HepG2 (cell line): Measurements from ENCODE around the gene PPP1R12B. TPM values are rescaled to one million over a fixed set of nuclear protein-coding genes. Genes with fewer than 3 reads are reported as not detected.
A peak's percentile ranks its signal among the peaks of the same experiment; 100 is the strongest.
"Not testable (repeated sequence)": the region's sequence is repeated elsewhere in the genome, so short reads cannot be mapped to it uniquely, and the experiment has no call there.

Experiments
- ATAC-seq: fragments of 200-7000 bp; cut with Tn5 transposase; 3 replicates; pipeline ENCODE4 v1.9.1; 2020; ENCODE audit warnings: mild to moderate bottlenecking, moderate library complexity
- BruUV-seq: library from RNA; stranded (reverse); fragments of 400-500 nt; replicated peaks from 2 replicates; lab custom pipeline; 2021; lab: Mats Ljungman, UMichigan
- CTCF ChIA-PET: fragments of 300-600 bp; formaldehyde crosslinking; extraction: SDS; loops from one replicate; lab custom pipeline; 2021; ENCODE audit warnings: low total read pairs, inconsistent platforms, low intra/inter-chr PET ratio; lab: Yijun Ruan, JAX
- POLR2A ChIA-PET: fragments of 350-600 bp; sonication (Branson Sonifier 250); formaldehyde crosslinking; loops from one replicate; lab custom pipeline; 2020; ENCODE audit warnings: antibody characterized with exemption, inconsistent platforms; lab: Yijun Ruan, JAX
- DNase-seq: peaks from one replicate; pipeline ENCODE4 v3.0.0-alpha.2; 2015; ENCODE audit warnings: low spot score
- FAIRE-seq: peaks from 3 replicates; lab custom pipeline; 2011; peaks lifted over from hg19 to GRCh38; lab: Jason Lieb, UNC
- H2AFZ ChIP-seq: one replicate; pipeline ENCODE4 v1.6.1; 2011; ENCODE audit warnings: low read length, inconsistent platforms
- H3K27ac ChIP-seq: fragments of 300-600 bp; 3 replicates; pipeline ENCODE4 v1.8.0; 2011; ENCODE audit warnings: mixed run types, mild to moderate bottlenecking, mixed read lengths, low read length, inconsistent platforms; ENCODE audit not compliant: insufficient read depth; ENCODE audit errors: extremely low read length
- H3K27me3 ChIP-seq, 2 experiments: fragments of 200-600 bp in 1 of 2; 2 replicates in 1 of 2; 3 replicates in 1 of 2; pipeline versions ENCODE4 v1.6.0 to v1.8.0; 2011; ENCODE audit warnings: low read length in 2 of 2, mild to moderate bottlenecking in 2 of 2, moderate library complexity in 2 of 2, inconsistent platforms in 1 of 2; ENCODE audit not compliant: insufficient read depth in 2 of 2, control insufficient read depth in 1 of 2
- H3K36me3 ChIP-seq, 2 experiments: fragments of 200-600 bp in 1 of 2; replicated peaks in 1 of 2; 2 replicates in 1 of 2; 3 replicates in 1 of 2; pipeline versions ENCODE4 v1.5.1 to v1.8.0; 2011; ENCODE audit warnings: low read length in 2 of 2, inconsistent platforms in 1 of 2; ENCODE audit not compliant: insufficient read depth in 2 of 2, control insufficient read depth in 1 of 2
- H3K4me1 ChIP-seq: 2 replicates; pipeline ENCODE4 v1.5.1; 2012; ENCODE audit warnings: low read length, inconsistent platforms; ENCODE audit not compliant: insufficient read depth
- H3K4me2 ChIP-seq: 2 replicates; pipeline ENCODE4 v1.6.0; 2011; ENCODE audit warnings: low read depth, low read length, inconsistent platforms
- H3K4me3 ChIP-seq, 3 experiments: fragments of 200-600 bp in 1 of 3; sonication (generic), shearing (Covaris generic) in 1 of 3; replicated peaks in 1 of 3; 2 replicates each; pipeline ENCODE4 v1.5.1; 2011 to 2016; ENCODE audit warnings: low read length in 3 of 3, inconsistent platforms in 2 of 3, low read depth in 2 of 3, mild to moderate bottlenecking in 2 of 3, control low read depth in 1 of 3, mixed read lengths in 1 of 3; ENCODE audit not compliant: insufficient read depth in 1 of 3
- H3K79me2 ChIP-seq: one replicate; pipeline ENCODE4 v1.6.1; 2011; ENCODE audit warnings: low read length, inconsistent platforms; ENCODE audit not compliant: insufficient read depth
- H3K9ac ChIP-seq: 2 replicates; pipeline ENCODE4 v1.6.0; 2011; ENCODE audit warnings: mild to moderate bottlenecking, low read depth, low read length, inconsistent platforms; ENCODE audit not compliant: insufficient read depth
- H3K9me3 ChIP-seq: 2 replicates; pipeline ENCODE4 v1.5.1; 2012; ENCODE audit warnings: mild to moderate bottlenecking, low read length
- H4K20me1 ChIP-seq: 2 replicates; pipeline ENCODE4 v1.6.0; 2011; ENCODE audit warnings: inconsistent platforms, mild to moderate bottlenecking, low read length, moderate library complexity; ENCODE audit not compliant: insufficient read depth
- ATF6 ChIP-seq: sonication (generic); formaldehyde crosslinking; conservative IDR thresholded peaks from 2 replicates; pipeline ENCODE4 v1.4.0; 2020; ENCODE audit warnings: missing genetic modification reagents
- PPARG ChIP-seq: conservative IDR thresholded peaks from 2 replicates; pipeline ENCODE4 v1.6.1; 2016; ENCODE audit warnings: missing biosample characterization, missing genetic modification reagents
- TBL1XR1 ChIP-seq: fragments of 150-350 bp; IDR thresholded peaks from 2 replicates; pipeline ENCODE4 v1.6.1; 2014; ENCODE audit warnings: borderline replicate concordance, low read length; ENCODE audit not compliant: partially characterized antibody
- ZMYM3 ChIP-seq: sonication (generic); formaldehyde crosslinking; IDR thresholded peaks from 2 replicates; pipeline ENCODE4 v1.5.1; 2020; ENCODE audit warnings: mild to moderate bottlenecking, missing genetic modification reagents
- WGBS: methylation state at CpG from one replicate; pipeline ENCODE4 v1.1.6; 2017; ENCODE audit warnings: low lambda C conversion rate; 5-methylcytosine and 5-hydroxymethylcytosine counted together
- in situ Hi-C: cut with HindIII; loops from 2 replicates; pipeline ENCODE4 v1.10.0; 2017; ENCODE audit warnings: low pct_unique_long_range_greater_than_20kb; ENCODE audit not compliant: extremely low pct_ligation_motif_present
- intact Hi-C: fragments of 100-400 bp; cut with micrococcal nuclease; formaldehyde crosslinking; loops from one replicate; pipeline ENCODE4 v1.10.0; 2022; ENCODE audit not compliant: unreplicated experiment
- polyA plus RNA-seq, 8 experiments: library from polyadenylated mRNA; depleted of rRNA in 3 of 8; stranded (reverse) in 7 of 8; unstranded in 1 of 8; fragments of >200 nt; fragmentation: Illumina TruSeq in 4 of 8; extraction: Trizol in 4 of 8; gene quantifications; 2 replicates each; pipeline versions ENCODE4 v1.2.1 to v1.2.3, GENCODE V29; 2011 to 2016; ENCODE audit warnings: low read depth in 4 of 8, missing spikeins in 1 of 8, mixed read lengths in 1 of 8; ENCODE audit not compliant: insufficient read depth in 1 of 8
- total RNA-seq, 5 experiments: library from RNA; depleted of rRNA; stranded (reverse); fragments of >200 nt; fragmentation: Illumina TruSeq; extraction: Trizol; gene quantifications; 2 replicates each; pipeline ENCODE4 v1.2.3, GENCODE V29; 2016; ENCODE audit warnings: low read depth in 1 of 5
- TF ChIP-seq, protein P1 (sequence below): sonication (generic); formaldehyde crosslinking; IDR thresholded peaks from 2 replicates; pipeline ENCODE4 v1.4.0; 2020; ENCODE audit warnings: missing genetic modification reagents

PPP1R12B gene
- total and polyA plus RNA-seq, 2 of the 13 experiments (the other 11 are each of a cell fraction or from before 2014, with no cell fraction given) = 12.0 to 13.6 TPM

- TF ChIP-seq, protein P1, sequence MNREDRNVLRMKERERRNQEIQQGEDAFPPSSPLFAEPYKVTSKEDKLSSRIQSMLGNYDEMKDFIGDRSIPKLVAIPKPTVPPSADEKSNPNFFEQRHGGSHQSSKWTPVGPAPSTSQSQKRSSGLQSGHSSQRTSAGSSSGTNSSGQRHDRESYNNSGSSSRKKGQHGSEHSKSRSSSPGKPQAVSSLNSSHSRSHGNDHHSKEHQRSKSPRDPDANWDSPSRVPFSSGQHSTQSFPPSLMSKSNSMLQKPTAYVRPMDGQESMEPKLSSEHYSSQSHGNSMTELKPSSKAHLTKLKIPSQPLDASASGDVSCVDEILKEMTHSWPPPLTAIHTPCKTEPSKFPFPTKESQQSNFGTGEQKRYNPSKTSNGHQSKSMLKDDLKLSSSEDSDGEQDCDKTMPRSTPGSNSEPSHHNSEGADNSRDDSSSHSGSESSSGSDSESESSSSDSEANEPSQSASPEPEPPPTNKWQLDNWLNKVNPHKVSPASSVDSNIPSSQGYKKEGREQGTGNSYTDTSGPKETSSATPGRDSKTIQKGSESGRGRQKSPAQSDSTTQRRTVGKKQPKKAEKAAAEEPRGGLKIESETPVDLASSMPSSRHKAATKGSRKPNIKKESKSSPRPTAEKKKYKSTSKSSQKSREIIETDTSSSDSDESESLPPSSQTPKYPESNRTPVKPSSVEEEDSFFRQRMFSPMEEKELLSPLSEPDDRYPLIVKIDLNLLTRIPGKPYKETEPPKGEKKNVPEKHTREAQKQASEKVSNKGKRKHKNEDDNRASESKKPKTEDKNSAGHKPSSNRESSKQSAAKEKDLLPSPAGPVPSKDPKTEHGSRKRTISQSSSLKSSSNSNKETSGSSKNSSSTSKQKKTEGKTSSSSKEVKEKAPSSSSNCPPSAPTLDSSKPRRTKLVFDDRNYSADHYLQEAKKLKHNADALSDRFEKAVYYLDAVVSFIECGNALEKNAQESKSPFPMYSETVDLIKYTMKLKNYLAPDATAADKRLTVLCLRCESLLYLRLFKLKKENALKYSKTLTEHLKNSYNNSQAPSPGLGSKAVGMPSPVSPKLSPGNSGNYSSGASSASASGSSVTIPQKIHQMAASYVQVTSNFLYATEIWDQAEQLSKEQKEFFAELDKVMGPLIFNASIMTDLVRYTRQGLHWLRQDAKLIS = no peak
- no peak for TF ChIP-seq ATF6 (CRISPR knock-in tag)
- TF ChIP-seq ZMYM3 = no peak
- TF ChIP-seq TBL1XR1 = no peak
- TF ChIP-seq, all 625 proteins: peak for 0
Observed at GRCh38 chr1:202553560-202554038, 205.1 kb downstream of the PPP1R12B start (continued).

GRCh38 chr1:202554619-202555018 lies 206.1 kb downstream of the PPP1R12B start:
- CTCF ChIA-PET, H3K9ac ChIP-seq, FAIRE-seq, H2AFZ ChIP-seq, H3K36me3 ChIP-seq, DNase-seq, BruUV-seq, in situ Hi-C loops, intact Hi-C loops, H3K4me3 ChIP-seq, H3K4me2 ChIP-seq, POLR2A ChIA-PET, H3K79me2 ChIP-seq, H3K9me3 ChIP-seq, H4K20me1 ChIP-seq, H3K27me3 ChIP-seq, H3K27ac ChIP-seq: not testable (repeated sequence)
- TF ChIP-seq PPARG (CRISPR knock-in tag) = 0 out of 2 replicates have a peak, but pooled peaks have one; percentile 35
- peaks cover 16% of the 10 kb centered on the region for H3K4me1 ChIP-seq
- WGBS = 95% methylated on average over 4 of the region's 4 CpGs
- ATAC-seq = peak; percentile 55

- H3K27ac ChIP-seq, BruUV-seq, intact Hi-C loops, in situ Hi-C loops, CTCF ChIA-PET, H3K27me3 ChIP-seq, DNase-seq, POLR2A ChIA-PET, H3K9ac ChIP-seq, H2AFZ ChIP-seq, H3K36me3 ChIP-seq, H3K4me3 ChIP-seq, H3K79me2 ChIP-seq, H3K9me3 ChIP-seq, FAIRE-seq, H4K20me1 ChIP-seq, H3K4me2 ChIP-seq, ATAC-seq: not testable (repeated sequence)
- H3K4me1 ChIP-seq = peaks cover 16% of the 10 kb centered on the region
- 100% methylated on average over 4 of the region's 4 CpGs for WGBS
Observed at GRCh38 chr1:202556037-202556436, 207.5 kb downstream of the PPP1R12B start.
